ENCODE results near the gene GPR155.

- TF ChIP-seq CTCF (IDR thresholded peaks at IDR 0.05; ENCODE audit: poor library complexity, severe bottlenecking) (no peak), REST (IDR thresholded peaks at IDR 0.05; ENCODE audit: borderline replicate concordance) (no peak), POLR2AphosphoS5 (IDR thresholded peaks at IDR 0.05) (no peak)
These were observed 86.0 kb downstream of the GPR155 start for GRCh38 chr2:174400853-174401252.

Measured in neural cell (in vitro differentiated cells).